Smooth muscle cell (in vitro differentiated cells): ENCODE results near the gene ARSI. TPM values are rescaled to one million over a fixed set of nuclear protein-coding genes. Genes with fewer than 3 reads are reported as not detected.

Source experiments
- DNase-seq: peaks from one replicate; lab custom pipeline; 2025; ENCODE audit not compliant: unreplicated experiment; lab: John Stamatoyannopoulos, UW
- H2AFZ ChIP-seq: fragments of 200-600 bp; sonication (generic); 2 replicates; pipeline ENCODE4 v1.6.0; 2016; ENCODE audit warnings: antibody characterized with exemption, low read depth, mild to moderate bottlenecking
- H3F3A ChIP-seq: fragments of 200-600 bp; sonication (generic); 2 replicates; pipeline ENCODE4 v1.6.0; 2017; ENCODE audit warnings: antibody characterized with exemption, low read depth
- H3K27ac ChIP-seq: fragments of 200-600 bp; sonication (generic); 2 replicates; pipeline ENCODE4 v1.5.1; 2016; ENCODE audit warnings: low read depth, mild to moderate bottlenecking
- H3K27me3 ChIP-seq: fragments of 200-600 bp; sonication (generic); 2 replicates; pipeline ENCODE4 v1.6.1; 2016; ENCODE audit warnings: low read depth, mild to moderate bottlenecking
- H3K36me3 ChIP-seq: fragments of 200-600 bp; sonication (generic); 2 replicates; pipeline ENCODE4 v1.5.1; 2016; ENCODE audit warnings: low read depth
- H3K4me1 ChIP-seq: fragments of 200-600 bp; sonication (generic); 2 replicates; pipeline ENCODE4 v1.5.1; 2016; ENCODE audit warnings: low read depth
- H3K4me2 ChIP-seq: fragments of 200-600 bp; sonication (generic); 2 replicates; pipeline ENCODE4 v1.6.0; 2016; ENCODE audit warnings: mild to moderate bottlenecking
- H3K4me3 ChIP-seq: fragments of 200-600 bp; sonication (generic); 2 replicates; pipeline ENCODE4 v1.5.1; 2016; ENCODE audit warnings: mild to moderate bottlenecking
- H3K79me2 ChIP-seq: fragments of 200-600 bp; sonication (generic); 2 replicates; pipeline ENCODE4 v1.6.0; 2016; ENCODE audit warnings: low read depth, mild to moderate bottlenecking
- H3K9ac ChIP-seq: fragments of 200-600 bp; sonication (generic); 2 replicates; pipeline ENCODE4 v1.6.0; 2016; ENCODE audit warnings: low read depth
- H3K9me3 ChIP-seq: fragments of 200-600 bp; sonication (generic); replicated peaks from 2 replicates; pipeline ENCODE4 v1.5.1; 2016; ENCODE audit warnings: low read depth
- H4K20me1 ChIP-seq: fragments of 200-600 bp; sonication (generic); 2 replicates; pipeline ENCODE4 v1.6.0; 2016; ENCODE audit warnings: low read depth
- WGBS: methylation state at CpG from one replicate; pipeline ENCODE4 v1.1.7; 2016; ENCODE audit warnings: low lambda C conversion rate; 5-methylcytosine and 5-hydroxymethylcytosine counted together
- polyA plus RNA-seq: library from polyadenylated mRNA; unstranded; fragments of >200 nt; fragmentation: Nextera tagmentation; extraction: Ambion mirVana; gene quantifications from 2 replicates; pipeline ENCODE4 v1.2.1, GENCODE V29; 2016
- total RNA-seq: library from RNA; depleted of rRNA; stranded (reverse); fragments of >200 nt; gene quantifications from 2 replicates; pipeline ENCODE4 v1.2.3, GENCODE V29; 2014
- TF ChIP-seq, protein P1 (sequence below): fragments of 200-600 bp; sonication (generic); IDR thresholded peaks from 2 replicates; pipeline ENCODE4 v1.5.1; 2017; ENCODE audit warnings: borderline replicate concordance, mild to moderate bottlenecking, antibody characterized with exemption; ENCODE audit not compliant: insufficient read depth, poor library complexity, severe bottlenecking

The ARSI gene
- total and polyA plus RNA-seq, 2 experiments from 2014 or later, result 68.9 to 87.6 TPM

GRCh38 chr5:150338546-150338945, 35.8 kb upstream of the ARSI start:
- 85% methylated on average over 11 of the region's 11 CpGs for WGBS
- Histone ChIP-seq H3K9me3 (no peaks in the 10 kb centered on the region), H3K9ac (no peak overlapping the region), H3K4me3 (no peak overlapping the region), H4K20me1 (no peaks in the 10 kb centered on the region), H3K4me1 (peaks cover 9% of the 10 kb centered on the region), H3K79me2 (no peaks in the 10 kb centered on the region), H3K27ac (no peak overlapping the region), H3K27me3 (no peaks in the 10 kb centered on the region), H2AFZ (no peak overlapping the region), H3K4me2 (no peak overlapping the region), H3K36me3 (no peaks in the 10 kb centered on the region), H3F3A (no peaks in the 10 kb centered on the region)
- no peak for DNase-seq
- TF ChIP-seq, protein P1, sequence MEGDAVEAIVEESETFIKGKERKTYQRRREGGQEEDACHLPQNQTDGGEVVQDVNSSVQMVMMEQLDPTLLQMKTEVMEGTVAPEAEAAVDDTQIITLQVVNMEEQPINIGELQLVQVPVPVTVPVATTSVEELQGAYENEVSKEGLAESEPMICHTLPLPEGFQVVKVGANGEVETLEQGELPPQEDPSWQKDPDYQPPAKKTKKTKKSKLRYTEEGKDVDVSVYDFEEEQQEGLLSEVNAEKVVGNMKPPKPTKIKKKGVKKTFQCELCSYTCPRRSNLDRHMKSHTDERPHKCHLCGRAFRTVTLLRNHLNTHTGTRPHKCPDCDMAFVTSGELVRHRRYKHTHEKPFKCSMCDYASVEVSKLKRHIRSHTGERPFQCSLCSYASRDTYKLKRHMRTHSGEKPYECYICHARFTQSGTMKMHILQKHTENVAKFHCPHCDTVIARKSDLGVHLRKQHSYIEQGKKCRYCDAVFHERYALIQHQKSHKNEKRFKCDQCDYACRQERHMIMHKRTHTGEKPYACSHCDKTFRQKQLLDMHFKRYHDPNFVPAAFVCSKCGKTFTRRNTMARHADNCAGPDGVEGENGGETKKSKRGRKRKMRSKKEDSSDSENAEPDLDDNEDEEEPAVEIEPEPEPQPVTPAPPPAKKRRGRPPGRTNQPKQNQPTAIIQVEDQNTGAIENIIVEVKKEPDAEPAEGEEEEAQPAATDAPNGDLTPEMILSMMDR, result no peak

DNA sequence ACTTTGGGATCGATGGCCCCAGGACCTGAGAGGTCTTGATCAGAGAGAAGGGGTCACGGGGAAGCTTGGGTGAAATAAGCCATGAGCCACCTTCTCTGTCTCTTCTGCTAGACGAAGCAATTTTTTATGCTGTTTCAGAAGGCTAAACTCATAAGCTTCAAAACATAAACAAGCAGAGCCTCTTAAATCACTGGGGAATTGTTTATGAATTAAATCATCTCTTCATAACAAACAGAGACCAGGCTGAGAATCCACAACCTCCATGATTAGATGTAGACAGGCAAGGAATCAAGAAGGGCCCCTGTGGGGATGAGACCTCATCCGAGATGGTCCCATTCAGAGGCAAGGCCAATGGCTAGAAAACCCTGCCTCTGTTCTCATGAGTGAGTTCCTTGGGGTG, 33.1 kb upstream of the ARSI start:
- H3K9me3 ChIP-seq, result no peaks in the 10 kb centered on the region
- WGBS, result 38% methylated on average over 4 of the region's 4 CpGs
- H3K27me3 ChIP-seq, result no peaks in the 10 kb centered on the region
- no peaks in the 10 kb centered on the region for H3K36me3 ChIP-seq
- H3K79me2 ChIP-seq, result no peaks in the 10 kb centered on the region
- no peaks in the 10 kb centered on the region for H3F3A ChIP-seq
- peak overlapping the region; percentile 15 for H3K4me2 ChIP-seq
- no peak for DNase-seq
- no peak overlapping the region for H3K4me3 ChIP-seq
- H3K27ac ChIP-seq, result no peak overlapping the region
- no peaks in the 10 kb centered on the region for H4K20me1 ChIP-seq
- TF ChIP-seq, protein P1, result no peak
- no peak overlapping the region for H3K9ac ChIP-seq
- no peak overlapping the region for H2AFZ ChIP-seq
- peaks cover 9% of the 10 kb centered on the region for H3K4me1 ChIP-seq

DNA sequence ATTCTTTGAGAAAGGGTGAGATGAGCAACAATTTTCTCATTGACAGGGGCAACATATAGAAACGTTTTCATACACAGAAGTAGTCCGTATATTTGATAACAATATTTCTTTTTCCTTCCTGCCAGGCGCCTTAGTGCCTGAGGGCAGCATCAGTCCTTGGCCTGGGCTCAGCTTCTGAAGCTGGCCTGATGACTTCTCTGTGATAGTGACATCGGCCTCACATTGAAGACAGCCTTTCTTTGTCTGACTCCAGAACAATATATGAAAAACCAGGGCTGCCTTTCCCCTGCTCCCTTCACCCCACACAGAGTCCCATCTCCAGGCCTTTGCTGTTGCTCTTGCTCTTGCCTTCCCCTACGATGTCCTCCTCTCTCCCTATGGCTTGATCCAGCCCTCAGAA, 30.7 kb upstream of the ARSI start:
- H3K4me2 ChIP-seq, result no peak overlapping the region
- no peaks in the 10 kb centered on the region for H3K36me3 ChIP-seq
- no peaks in the 10 kb centered on the region for H3K9me3 ChIP-seq
- no peak overlapping the region for H3K9ac ChIP-seq
- H3K4me1 ChIP-seq, result peaks cover 9% of the 10 kb centered on the region
- no peaks in the 10 kb centered on the region for H3K79me2 ChIP-seq
- no peak overlapping the region for H3K4me3 ChIP-seq
- H3K27me3 ChIP-seq, result no peaks in the 10 kb centered on the region
- H4K20me1 ChIP-seq, result no peaks in the 10 kb centered on the region
- H3K27ac ChIP-seq, result no peak overlapping the region
- H3F3A ChIP-seq, result no peaks in the 10 kb centered on the region
- WGBS, result 86% methylated on average over 5 of the region's 5 CpGs
- DNase-seq, result no peak
- no peak overlapping the region for H2AFZ ChIP-seq
- TF ChIP-seq, protein P1, result no peak
